ENCODE results near the gene KCNN1.
A peak's percentile ranks its signal among the peaks of the same experiment; 100 is the strongest.

DNA sequence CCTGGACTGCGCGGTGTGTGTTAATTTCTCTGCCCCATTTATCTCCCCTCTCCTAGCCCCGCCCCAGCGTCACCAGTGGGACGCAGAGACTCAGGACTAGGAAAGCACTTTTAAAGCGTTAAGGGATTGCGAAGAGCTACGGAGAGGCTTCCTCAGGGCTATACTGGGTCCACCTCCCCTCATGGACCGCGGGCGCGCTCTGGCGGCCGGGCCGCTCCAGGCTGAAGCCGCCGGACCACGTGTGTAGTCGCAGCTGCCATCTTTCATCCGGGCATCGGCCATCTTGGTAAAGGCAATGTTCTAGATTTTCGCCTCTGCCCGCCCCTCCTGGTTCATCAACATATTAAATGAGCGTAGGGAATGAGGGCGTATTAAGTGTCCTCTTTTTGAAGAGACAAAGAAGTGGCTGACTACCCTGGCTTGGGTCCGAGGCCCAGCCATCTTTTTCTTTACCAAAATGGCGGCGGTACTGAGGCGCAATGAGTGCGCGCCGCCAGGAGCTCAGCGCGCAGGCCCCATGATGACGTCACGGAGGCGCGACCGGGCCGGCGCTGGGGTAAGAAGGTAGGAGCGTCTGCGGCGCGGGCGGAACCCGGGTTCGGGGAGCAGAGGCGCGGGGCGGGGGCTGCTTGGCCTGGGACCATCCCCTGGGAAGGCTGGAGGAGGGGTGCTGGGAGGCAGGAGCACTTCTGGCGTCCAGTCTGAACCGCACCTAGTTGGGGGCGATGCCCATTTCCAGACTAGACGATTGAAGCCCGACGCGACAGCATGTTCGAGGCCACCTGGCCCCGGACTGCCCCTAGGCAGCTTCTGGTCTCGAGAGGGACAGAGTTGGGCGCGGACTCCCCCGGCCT lies 34.2 kb upstream of the KCNN1 start, which contains the start of gene CCDC124:
- TF ChIP-seq POLR2A (IDR thresholded peaks at IDR 0.05; ENCODE audit: low read depth, low read length) = peak; percentile 35; the same call in 1 of the 2 replicates
- peak; percentile 99 for TF ChIP-seq CTCF (conservative IDR thresholded peaks at IDR 0.05; ENCODE audit: low read depth, low read length)
- TF ChIP-seq CEBPB (IDR thresholded peaks at IDR 0.05; ENCODE audit: low read depth, low read length) = no peak
- TF ChIP-seq RAD21 (IDR thresholded peaks at IDR 0.05; ENCODE audit: low read length) = peak; percentile 94
- no peak for TF ChIP-seq RFX5 (IDR thresholded peaks at IDR 0.05; ENCODE audit: low read depth, low read length)
- TF ChIP-seq ELK1 (IDR thresholded peaks at IDR 0.05; ENCODE audit: borderline replicate concordance, low read depth, low read length) = no peak
- TF ChIP-seq MAZ (IDR thresholded peaks at IDR 0.05; ENCODE audit: borderline replicate concordance, low read depth, low read length) = peak; percentile 82; the same call in 1 of the 2 replicates
- TF ChIP-seq RCOR1 (IDR thresholded peaks at IDR 0.05; ENCODE audit: insufficient replicate concordance, low read length) = peak; percentile 69
- TF ChIP-seq SMC3 (IDR thresholded peaks at IDR 0.05; ENCODE audit: low read depth, low read length) = peak; percentile 93

Measured in IMR-90 (cell line).